Calu3 (cell line): ENCODE results near the gene SCN2B. TPM values are rescaled to one million over a fixed set of nuclear protein-coding genes. Genes with fewer than 3 reads are reported as not detected.
A peak's percentile ranks its signal among the peaks of the same experiment; 100 is the strongest.

ENCODE experiments used
- BruUV-seq: library from RNA; stranded (reverse); fragments of 400-500 nt; replicated peaks from 2 replicates; lab custom pipeline; 2021; lab: Mats Ljungman, UMichigan
- CTCF ChIA-PET: fragments of 300-600 bp; sonication (Branson Sonifier 250); formaldehyde crosslinking; loops from one replicate; lab custom pipeline; 2022; ENCODE audit warnings: antibody characterized with exemption; lab: Charles Lee
- DNase-seq: peaks from one replicate; pipeline ENCODE4 v3.0.0; 2022
- H3K27ac Mint-ChIP-seq: one replicate; pipeline ENCODE4 v1.8.0; 2022; ENCODE audit warnings: mixed read lengths; ENCODE audit not compliant: unreplicated experiment
- H3K27me3 Mint-ChIP-seq: one replicate; pipeline ENCODE4 v1.8.0; 2022; ENCODE audit warnings: mixed read lengths; ENCODE audit not compliant: unreplicated experiment
- H3K36me3 Mint-ChIP-seq: one replicate; pipeline ENCODE4 v1.8.0; 2022; ENCODE audit warnings: mild to moderate bottlenecking, moderate library complexity, mixed read lengths; ENCODE audit not compliant: insufficient read depth, unreplicated experiment
- H3K4me1 Mint-ChIP-seq: one replicate; pipeline ENCODE4 v1.8.0; 2022; ENCODE audit warnings: mild to moderate bottlenecking, low read depth, mixed read lengths; ENCODE audit not compliant: unreplicated experiment
- H3K4me3 Mint-ChIP-seq: one replicate; pipeline ENCODE4 v1.8.0; 2022; ENCODE audit warnings: mild to moderate bottlenecking, low read depth, moderate library complexity, mixed read lengths; ENCODE audit not compliant: unreplicated experiment
- H3K9me3 Mint-ChIP-seq: one replicate; pipeline ENCODE4 v1.8.0; 2022; ENCODE audit warnings: low read depth, mixed read lengths; ENCODE audit not compliant: unreplicated experiment
- CTCF ChIP-seq: fragments of 200-600 bp; IDR thresholded peaks from one replicate; pipeline ENCODE4 v1.8.0; 2022; ENCODE audit warnings: antibody characterized with exemption; ENCODE audit not compliant: unreplicated experiment
- intact Hi-C: fragments of 100-400 bp; cut with micrococcal nuclease; formaldehyde crosslinking; loops from one replicate; pipeline ENCODE4 v1.10.0; 2022; ENCODE audit not compliant: unreplicated experiment
- total RNA-seq: library from RNA; stranded (reverse); gene quantifications from 2 replicates; pipeline ENCODE4 v1.2.3, GENCODE V29; 2022

SCN2B gene
- total RNA-seq, 1 experiment from 2014 or later, result not detected

GRCh38 chr11:118157186-118157895 lies 19.1 kb downstream of the SCN2B start:
- DNase-seq, result no peak
- TF ChIP-seq CTCF, result no peak
- peaks cover 99% of the 10 kb centered on the region for H3K27me3 Mint-ChIP-seq
- CTCF ChIA-PET, result no interaction called here
- H3K36me3 Mint-ChIP-seq, result no peaks in the 10 kb centered on the region
- H3K4me1 Mint-ChIP-seq, result no peaks in the 10 kb centered on the region
- no peak overlapping the region for H3K27ac Mint-ChIP-seq
- peak overlapping the region; percentile 41 for H3K4me3 Mint-ChIP-seq
- no TSS peak for BruUV-seq
- H3K9me3 Mint-ChIP-seq, result no peaks in the 10 kb centered on the region
- intact Hi-C loops, result no loop called here

GRCh38 chr11:118156531-118157185 lies 19.8 kb downstream of the SCN2B start:
- no peaks in the 10 kb centered on the region for H3K4me1 Mint-ChIP-seq
- intact Hi-C loops, result no loop called here
- H3K9me3 Mint-ChIP-seq, result no peaks in the 10 kb centered on the region
- CTCF ChIA-PET, result interaction anchor here (2.3 kb wide), 1 partner anchor 15 kb away, joined by 14 read pairs; no protein-coding TSS in a partner anchor
- peaks cover 93% of the 10 kb centered on the region for H3K27me3 Mint-ChIP-seq
- no TSS peak for BruUV-seq
- peak overlapping the region; percentile 41 for H3K4me3 Mint-ChIP-seq
- H3K36me3 Mint-ChIP-seq, result no peaks in the 10 kb centered on the region
- no peak overlapping the region for H3K27ac Mint-ChIP-seq
- DNase-seq, result peak; percentile 16
- no peak for TF ChIP-seq CTCF

- intact Hi-C loops, result no loop called here
- peaks cover 92% of the 10 kb centered on the region for H3K27me3 Mint-ChIP-seq
- CTCF ChIA-PET, result interaction anchor here (2.3 kb wide), 1 partner anchor 16 kb away, joined by 14 read pairs; no protein-coding TSS in a partner anchor
These were observed 20.5 kb downstream of the SCN2B start for GRCh38 chr11:118155776-118156530.

More at GRCh38 chr11:118155776-118156530, 20.5 kb downstream of the SCN2B start:
- Mint-ChIP-seq H3K27ac (no peak overlapping the region), H3K9me3 (no peaks in the 10 kb centered on the region), H3K36me3 (no peaks in the 10 kb centered on the region), H3K4me1 (no peaks in the 10 kb centered on the region), H3K4me3 (no peak overlapping the region)
- no TSS peak for BruUV-seq
- no peak for TF ChIP-seq CTCF
- no peak for DNase-seq
